HepG2 (cell line): ENCODE results near the gene OCLN.

Experiments
- ESRRA ChIP-seq: sonication (generic); formaldehyde crosslinking; IDR thresholded peaks from 2 replicates; pipeline ENCODE4 v1.5.1; 2020; ENCODE audit warnings: mild to moderate bottlenecking, low read depth, missing genetic modification reagents
- EZH2 ChIP-seq: conservative IDR thresholded peaks from 2 replicates; pipeline ENCODE4 v1.6.1; 2012; ENCODE audit warnings: mild to moderate bottlenecking, low read depth, low read length, moderate library complexity
- TCF12 ChIP-seq, 2 experiments: fragments of 450-650 bp in 1 of 2; sonication (generic) in 1 of 2; formaldehyde crosslinking in 1 of 2; IDR thresholded peaks; 2 replicates each; pipeline versions ENCODE4 v1.6.1 to v1.8.0; 2017 to 2022; ENCODE audit warnings: antibody characterized with exemption in 1 of 2, mild to moderate bottlenecking in 1 of 2, missing genetic modification reagents in 1 of 2, moderate library complexity in 1 of 2
- ZNF121 ChIP-seq: sonication (generic); formaldehyde crosslinking; IDR thresholded peaks from 2 replicates; pipeline ENCODE4 v1.5.0; 2020; ENCODE audit warnings: mild to moderate bottlenecking, missing genetic modification reagents
- ZNF138 ChIP-seq: sonication (generic); formaldehyde crosslinking; IDR thresholded peaks from 2 replicates; pipeline ENCODE4 v1.5.0; 2020; ENCODE audit warnings: mild to moderate bottlenecking, low read depth, missing genetic modification reagents
- TF ChIP-seq, protein P1 (sequence below): sonication (generic); formaldehyde crosslinking; IDR thresholded peaks from 2 replicates; pipeline ENCODE4 v1.9.0; 2021; ENCODE audit warnings: missing genetic modification reagents, mild to moderate bottlenecking, borderline replicate concordance
- TF ChIP-seq, protein P2 (sequence below): sonication (generic); formaldehyde crosslinking; IDR thresholded peaks from 2 replicates; pipeline ENCODE4 v1.4.0; 2020; ENCODE audit warnings: missing genetic modification reagents, borderline replicate concordance
- TF ChIP-seq, protein P3 (sequence below): IDR thresholded peaks from 2 replicates; pipeline ENCODE4 v1.6.1; 2012; ENCODE audit warnings: low read length, improper control_type of control experiment
- TF ChIP-seq, protein P4 (sequence below): sonication (generic); formaldehyde crosslinking; IDR thresholded peaks from 2 replicates; pipeline ENCODE4 v1.4.0; 2020; ENCODE audit warnings: missing genetic modification reagents, mild to moderate bottlenecking, borderline replicate concordance

DNA sequence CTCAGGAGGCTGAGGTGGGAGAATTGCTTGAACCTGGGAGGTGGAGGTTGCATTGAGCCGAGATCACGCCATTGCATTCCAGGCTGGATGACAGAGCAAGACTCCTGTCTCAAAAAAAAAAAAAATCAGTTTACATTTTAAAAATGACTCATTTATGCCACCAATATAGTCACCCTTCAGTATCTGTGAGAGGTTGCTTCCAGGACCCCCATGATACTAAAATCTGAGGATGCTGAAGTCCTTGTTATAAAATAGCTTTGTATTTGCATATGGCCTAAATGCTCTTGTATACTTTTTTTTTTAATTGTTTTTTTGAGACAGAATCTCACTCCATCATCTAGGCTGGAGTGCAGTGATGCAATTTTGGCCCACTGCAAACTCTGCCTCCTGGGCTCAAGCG, 5.8 kb downstream of the OCLN start:
- TF ChIP-seq, protein P1, sequence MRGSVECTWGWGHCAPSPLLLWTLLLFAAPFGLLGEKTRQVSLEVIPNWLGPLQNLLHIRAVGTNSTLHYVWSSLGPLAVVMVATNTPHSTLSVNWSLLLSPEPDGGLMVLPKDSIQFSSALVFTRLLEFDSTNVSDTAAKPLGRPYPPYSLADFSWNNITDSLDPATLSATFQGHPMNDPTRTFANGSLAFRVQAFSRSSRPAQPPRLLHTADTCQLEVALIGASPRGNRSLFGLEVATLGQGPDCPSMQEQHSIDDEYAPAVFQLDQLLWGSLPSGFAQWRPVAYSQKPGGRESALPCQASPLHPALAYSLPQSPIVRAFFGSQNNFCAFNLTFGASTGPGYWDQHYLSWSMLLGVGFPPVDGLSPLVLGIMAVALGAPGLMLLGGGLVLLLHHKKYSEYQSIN (CRISPR knock-in tag): no peak
- no peak for TF ChIP-seq ZNF121 (CRISPR knock-in tag)
- no peak for TF ChIP-seq ESRRA (CRISPR knock-in tag)
- TF ChIP-seq, protein P2, sequence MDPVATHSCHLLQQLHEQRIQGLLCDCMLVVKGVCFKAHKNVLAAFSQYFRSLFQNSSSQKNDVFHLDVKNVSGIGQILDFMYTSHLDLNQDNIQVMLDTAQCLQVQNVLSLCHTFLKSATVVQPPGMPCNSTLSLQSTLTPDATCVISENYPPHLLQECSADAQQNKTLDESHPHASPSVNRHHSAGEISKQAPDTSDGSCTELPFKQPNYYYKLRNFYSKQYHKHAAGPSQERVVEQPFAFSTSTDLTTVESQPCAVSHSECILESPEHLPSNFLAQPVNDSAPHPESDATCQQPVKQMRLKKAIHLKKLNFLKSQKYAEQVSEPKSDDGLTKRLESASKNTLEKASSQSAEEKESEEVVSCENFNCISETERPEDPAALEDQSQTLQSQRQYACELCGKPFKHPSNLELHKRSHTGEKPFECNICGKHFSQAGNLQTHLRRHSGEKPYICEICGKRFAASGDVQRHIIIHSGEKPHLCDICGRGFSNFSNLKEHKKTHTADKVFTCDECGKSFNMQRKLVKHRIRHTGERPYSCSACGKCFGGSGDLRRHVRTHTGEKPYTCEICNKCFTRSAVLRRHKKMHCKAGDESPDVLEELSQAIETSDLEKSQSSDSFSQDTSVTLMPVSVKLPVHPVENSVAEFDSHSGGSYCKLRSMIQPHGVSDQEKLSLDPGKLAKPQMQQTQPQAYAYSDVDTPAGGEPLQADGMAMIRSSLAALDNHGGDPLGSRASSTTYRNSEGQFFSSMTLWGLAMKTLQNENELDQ (CRISPR knock-in tag): no peak
- TF ChIP-seq, protein P3, sequence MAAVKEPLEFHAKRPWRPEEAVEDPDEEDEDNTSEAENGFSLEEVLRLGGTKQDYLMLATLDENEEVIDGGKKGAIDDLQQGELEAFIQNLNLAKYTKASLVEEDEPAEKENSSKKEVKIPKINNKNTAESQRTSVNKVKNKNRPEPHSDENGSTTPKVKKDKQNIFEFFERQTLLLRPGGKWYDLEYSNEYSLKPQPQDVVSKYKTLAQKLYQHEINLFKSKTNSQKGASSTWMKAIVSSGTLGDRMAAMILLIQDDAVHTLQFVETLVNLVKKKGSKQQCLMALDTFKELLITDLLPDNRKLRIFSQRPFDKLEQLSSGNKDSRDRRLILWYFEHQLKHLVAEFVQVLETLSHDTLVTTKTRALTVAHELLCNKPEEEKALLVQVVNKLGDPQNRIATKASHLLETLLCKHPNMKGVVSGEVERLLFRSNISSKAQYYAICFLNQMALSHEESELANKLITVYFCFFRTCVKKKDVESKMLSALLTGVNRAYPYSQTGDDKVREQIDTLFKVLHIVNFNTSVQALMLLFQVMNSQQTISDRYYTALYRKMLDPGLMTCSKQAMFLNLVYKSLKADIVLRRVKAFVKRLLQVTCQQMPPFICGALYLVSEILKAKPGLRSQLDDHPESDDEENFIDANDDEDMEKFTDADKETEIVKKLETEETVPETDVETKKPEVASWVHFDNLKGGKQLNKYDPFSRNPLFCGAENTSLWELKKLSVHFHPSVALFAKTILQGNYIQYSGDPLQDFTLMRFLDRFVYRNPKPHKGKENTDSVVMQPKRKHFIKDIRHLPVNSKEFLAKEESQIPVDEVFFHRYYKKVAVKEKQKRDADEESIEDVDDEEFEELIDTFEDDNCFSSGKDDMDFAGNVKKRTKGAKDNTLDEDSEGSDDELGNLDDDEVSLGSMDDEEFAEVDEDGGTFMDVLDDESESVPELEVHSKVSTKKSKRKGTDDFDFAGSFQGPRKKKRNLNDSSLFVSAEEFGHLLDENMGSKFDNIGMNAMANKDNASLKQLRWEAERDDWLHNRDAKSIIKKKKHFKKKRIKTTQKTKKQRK: no peak
- TF ChIP-seq EZH2: no peak
- no peak for TF ChIP-seq TCF12 (IDR thresholded peaks at IDR 0.05)
- no peak for TF ChIP-seq TCF12 (CRISPR knock-in tag; IDR thresholded peaks at IDR 0.05)
- TF ChIP-seq, protein P4, sequence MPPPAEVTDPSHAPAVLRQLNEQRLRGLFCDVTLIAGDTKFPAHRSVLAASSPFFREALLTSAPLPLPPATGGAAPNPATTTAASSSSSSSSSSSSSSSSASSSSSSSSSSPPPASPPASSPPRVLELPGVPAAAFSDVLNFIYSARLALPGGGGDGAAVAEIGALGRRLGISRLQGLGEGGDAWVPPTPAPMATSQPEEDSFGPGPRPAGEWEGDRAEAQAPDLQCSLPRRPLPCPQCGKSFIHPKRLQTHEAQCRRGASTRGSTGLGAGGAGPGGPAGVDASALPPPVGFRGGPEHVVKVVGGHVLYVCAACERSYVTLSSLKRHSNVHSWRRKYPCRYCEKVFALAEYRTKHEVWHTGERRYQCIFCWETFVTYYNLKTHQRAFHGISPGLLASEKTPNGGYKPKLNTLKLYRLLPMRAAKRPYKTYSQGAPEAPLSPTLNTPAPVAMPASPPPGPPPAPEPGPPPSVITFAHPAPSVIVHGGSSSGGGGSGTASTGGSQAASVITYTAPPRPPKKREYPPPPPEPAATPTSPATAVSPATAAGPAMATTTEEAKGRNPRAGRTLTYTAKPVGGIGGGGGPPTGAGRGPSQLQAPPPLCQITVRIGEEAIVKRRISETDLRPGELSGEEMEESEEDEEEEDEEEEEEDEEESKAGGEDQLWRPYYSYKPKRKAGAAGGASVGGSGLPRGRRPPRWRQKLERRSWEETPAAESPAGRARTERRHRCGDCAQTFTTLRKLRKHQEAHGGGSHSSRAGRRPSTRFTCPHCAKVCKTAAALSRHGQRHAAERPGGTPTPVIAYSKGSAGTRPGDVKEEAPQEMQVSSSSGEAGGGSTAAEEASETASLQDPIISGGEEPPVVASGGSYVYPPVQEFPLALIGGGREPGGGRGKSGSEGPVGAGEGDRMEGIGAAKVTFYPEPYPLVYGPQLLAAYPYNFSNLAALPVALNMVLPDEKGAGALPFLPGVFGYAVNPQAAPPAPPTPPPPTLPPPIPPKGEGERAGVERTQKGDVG (CRISPR knock-in tag): no peak
- TF ChIP-seq ZNF138 (CRISPR knock-in tag): no peak
